CD1c-positive myeloid dendritic cell (primary cell): ENCODE measurements around the gene PGC.

Experiments used
- DNase-seq: peaks from one replicate; pipeline ENCODE4 v3.0.0-alpha.2; 2016; ENCODE audit errors: extremely low spot score

Gene PGC

DNA sequence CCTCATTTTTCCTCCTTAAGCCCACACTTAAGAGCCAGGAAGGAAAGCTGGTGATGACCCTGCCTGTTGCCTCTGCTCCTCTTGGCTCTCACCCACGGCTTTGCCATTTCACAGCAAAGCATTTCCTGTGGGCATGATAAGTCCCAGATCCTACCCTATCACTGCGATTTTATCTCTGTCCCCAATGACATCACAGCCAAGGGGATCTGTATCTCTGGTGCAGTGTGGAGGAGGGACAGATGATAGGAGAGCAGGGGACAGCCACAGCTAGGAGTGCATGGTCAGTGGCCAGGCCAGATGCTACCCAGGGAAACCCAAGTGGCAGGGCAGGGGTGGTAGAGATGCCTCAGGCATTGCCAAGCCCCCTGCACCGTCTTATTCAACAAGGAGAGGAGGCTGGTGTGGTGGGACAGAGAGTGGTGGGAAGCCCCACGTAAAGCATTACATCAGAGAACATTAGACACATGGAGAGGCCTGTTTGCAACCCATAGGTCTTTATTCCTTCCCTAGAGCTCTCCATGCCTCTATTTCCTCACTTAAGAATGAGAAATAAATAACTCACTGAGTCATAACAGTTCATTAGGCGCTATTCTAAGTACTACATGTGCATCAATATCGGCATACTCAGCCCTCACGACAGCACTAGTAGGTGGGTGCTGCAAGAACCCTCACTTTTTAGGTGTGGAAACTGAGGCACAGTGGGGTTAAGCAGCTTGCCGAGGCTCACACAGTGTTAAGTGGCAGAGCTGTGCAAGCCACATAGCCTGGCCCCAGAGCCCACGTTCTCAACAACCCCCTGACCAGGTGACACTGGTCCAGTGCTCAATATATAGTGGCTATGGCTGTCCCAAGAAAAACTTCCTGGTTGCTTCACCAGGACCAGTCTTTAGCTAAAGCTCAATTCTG is 16.4 kb downstream of the PGC start:
- no peak for DNase-seq

DNA sequence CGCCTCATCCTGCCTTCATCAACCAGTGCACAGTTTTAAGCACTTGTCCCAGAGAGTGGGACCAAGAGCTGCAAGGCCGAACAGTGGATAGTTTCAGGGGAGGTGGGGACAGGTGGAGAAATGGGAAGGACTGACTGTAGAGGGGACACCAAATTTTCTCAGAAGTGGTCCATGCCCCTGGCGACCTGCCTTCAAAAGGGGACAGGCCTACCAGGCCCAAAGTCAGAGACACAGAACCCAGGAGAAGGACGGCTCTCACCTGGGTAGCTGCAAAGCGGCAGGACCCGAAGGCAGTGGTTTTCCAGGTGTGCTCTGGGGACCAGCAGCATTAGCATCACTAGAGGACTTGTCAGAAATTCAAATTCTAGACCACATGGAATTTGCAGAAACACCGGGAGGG is 17.6 kb downstream of the PGC start:
- DNase-seq, result no peak

DNA sequence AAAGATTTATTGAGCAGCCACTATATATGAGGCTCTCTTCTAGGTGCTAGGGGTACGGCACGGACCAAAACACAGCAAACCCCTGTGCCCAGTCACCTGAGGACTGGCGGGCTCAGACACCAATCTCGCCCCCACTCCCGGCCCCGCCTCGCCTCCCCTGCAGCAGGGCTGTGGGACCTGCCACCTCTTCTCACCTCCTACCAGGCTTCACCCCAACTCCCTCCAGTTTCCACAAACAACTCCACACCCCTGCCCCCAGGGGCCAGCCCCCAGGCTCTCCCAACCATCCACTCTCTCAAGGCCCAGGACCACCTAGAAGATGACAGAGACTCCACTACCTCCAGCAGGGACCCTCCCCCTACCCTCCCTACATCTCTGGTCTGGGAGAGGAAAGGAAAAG is 18.2 kb downstream of the PGC start:
- DNase-seq, result no peak

DNA sequence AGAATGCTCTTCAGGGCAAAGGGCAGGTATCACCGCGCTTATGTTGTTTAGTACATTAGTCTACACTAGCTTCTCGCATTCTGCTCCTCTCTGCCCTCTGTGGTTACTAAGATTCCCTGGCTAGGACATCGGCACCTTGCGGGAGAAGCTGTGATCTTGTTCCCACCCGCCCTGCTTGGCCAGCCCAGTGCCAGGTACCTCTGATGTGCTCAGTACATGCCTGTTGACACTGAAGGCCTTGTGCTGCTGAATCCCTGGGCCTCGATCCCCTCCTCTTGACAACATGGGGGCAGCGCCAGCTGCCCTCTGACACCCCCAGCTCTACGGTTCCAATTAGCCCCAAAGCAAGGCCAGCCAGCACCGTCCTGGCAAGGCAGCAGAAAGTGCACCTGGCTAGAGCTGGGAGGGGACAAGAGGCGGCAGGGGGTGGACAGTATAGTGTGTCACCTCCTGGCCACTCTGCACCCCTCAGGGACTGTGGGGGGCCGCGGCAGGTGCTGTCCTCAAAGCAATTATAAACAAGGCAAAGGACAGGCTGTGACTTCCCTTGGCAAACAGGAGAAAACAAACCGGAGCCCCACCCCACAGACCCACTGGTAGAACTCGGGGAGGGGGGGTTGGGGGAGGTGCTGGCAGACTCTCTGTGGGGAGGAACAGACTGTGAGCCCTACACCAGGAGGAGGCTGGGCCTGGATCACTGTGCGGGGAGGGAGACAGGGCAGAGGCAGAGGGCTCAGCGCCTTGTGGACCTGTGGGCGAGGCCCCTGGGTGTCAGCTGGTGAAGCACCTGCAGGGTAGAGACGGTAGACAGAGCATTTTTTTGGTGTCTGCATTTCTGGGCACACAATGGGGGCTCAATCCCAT is 18.9 kb downstream of the PGC start:
- no peak for DNase-seq

DNA sequence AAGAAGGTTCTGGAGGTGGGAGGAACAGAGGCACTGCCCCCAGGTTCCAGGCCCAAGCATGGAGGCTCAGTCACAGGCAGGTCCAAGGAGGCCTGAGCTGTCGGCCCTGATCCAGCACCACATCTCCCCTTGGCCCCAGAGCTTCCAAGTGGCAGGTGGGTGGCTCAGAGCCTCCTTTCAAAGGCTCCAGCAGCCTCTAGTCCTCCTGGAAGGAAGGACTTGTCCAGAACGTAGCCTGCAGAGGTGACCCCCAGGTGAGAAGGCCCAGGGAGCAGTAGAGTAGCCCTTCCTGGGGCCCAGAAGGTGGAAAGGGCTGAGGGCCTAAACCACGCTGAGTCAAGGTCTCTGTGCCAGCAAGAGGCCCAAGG is 19.5 kb downstream of the PGC start:
- DNase-seq, result no peak

DNA sequence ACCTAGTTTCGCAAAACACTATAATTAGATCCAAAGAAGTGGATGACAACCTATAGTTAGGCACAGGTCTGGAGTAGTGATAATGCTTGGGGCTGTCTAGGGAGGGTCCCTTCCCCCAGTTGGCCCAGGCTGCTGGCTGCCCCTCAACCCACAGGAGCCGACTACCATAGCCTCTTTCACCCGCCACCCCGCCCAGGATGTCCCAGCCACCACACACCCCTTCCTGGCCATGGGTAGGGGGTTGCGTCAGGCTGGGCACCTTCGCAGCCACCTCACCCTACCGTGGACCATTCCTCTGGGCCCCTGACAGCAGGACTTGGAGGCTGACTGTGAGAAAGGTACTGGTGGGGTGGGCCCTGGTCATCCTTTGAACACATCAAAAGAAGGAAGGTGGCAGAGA is 20.3 kb downstream of the PGC start:
- no peak for DNase-seq

DNA sequence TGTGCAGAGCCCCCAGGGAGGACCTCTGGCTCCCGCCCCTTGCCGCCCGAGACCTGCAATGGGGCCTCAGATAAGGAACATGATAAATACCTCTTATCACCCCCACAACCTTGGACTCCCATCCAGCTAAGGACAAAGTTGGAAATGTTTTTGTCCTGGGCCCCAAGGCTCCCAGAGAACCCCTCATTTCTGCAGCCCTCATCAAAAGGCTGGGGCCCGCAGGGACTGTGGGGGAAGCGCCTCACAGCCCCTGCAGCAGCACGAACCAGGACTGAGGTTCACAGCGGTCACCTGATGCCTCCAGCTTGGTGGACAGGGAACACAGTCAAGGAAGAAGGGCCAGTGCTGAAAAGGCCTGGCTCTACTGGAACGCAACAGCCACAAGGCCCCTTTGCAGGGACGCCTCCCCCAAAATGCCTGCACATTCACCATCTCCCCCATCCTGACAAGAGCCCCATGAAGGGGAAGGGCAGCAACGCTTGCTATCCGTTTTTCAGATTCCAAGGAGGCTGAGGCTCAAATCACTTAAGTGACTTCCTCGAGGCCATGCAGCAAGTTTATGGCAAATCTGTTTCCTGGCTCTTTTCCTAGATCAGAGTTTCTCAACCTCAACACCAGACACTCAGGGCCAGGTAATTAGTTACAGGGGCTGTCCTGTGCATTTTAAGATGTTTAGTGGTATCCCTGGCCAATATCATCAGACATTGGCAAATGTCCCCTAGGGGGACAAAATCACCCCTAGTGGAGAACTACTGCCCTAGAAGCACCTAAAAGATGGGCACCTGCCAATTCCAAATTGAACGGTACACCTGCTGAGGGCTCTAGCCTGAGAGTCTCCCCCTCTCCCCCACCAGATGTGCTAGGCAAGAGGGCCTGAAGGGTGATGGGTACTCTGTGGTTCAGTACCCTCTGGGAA is 22.4 kb downstream of the PGC start:
- DNase-seq, result no peak

DNA sequence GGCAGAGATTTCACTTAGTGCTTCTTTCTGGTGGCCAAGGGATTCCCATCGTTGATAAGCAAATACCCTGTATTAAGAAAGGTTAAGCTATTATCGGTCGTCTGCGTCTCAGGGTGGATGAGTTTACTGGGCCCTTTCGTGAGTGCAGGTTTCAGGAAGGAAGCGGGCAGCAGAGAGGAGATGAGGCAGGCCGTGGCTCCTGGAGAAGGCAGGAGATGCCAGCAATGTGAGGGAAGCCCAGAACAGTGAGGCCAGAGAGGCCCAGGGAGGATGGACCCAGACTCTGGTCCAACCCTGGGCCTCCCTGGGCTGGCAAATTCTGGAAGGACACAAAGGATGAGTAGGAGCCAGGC is 23.0 kb downstream of the PGC start:
- peak; percentile 35 for DNase-seq

DNA sequence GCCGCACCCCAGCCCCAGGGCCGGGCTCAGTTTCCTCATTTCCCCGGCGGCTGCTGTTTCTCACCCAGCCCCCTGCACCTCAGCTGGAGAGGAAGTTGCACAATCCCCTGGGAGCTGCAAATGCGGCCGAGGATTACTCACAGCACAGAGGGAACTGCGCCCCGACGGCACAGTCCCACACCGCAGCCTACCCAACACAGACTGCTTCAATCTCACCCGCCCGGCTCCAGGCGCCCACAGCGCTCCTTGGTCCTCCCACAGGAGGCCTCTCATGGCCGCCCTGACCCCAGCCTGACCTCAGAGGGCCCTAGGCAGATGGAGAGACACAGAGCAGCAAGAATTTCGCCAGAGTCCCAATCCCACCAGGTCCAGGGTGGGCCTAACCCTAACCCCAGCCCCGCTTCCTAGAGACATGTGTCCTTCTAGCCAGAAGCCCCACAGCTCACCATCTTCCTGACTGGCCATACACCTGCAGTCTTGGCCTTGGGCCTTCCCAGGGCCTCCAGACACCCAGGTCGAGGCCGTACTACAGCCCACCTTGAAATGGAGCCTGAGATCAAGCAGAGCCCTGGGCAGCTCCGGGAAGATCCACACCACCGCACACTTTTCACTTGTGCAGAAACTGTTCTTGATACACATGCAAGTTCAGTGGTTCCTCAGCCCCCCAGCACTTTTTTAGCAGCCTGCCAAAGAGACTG is 23.5 kb downstream of the PGC start:
- peak; percentile 96 for DNase-seq

DNA sequence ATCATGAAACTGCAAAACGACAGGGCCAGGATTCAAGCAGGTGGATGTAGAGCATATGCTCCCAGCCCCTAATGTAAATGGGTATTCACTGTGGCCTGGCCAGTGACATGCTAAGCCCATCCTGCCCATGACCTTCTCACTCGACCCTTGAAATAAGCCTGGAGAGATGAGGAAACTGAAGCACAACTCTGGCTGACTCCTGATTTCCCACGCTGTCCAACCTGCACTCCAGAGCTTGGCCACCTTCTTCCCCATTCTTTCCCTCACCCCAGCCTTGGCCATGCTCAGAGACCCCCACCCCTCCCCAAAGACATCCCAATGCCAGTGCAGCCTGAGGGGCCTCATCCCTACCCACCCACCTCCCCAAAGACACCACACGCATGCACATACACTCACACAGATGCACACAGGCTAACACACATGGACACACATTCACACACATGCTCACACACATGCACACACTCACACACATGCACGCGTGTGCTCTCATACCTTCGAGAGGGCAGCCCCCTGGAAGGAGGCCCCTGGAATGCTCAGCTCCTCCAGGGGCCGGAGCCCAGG is 24.1 kb downstream of the PGC start:
- no peak for DNase-seq

DNA sequence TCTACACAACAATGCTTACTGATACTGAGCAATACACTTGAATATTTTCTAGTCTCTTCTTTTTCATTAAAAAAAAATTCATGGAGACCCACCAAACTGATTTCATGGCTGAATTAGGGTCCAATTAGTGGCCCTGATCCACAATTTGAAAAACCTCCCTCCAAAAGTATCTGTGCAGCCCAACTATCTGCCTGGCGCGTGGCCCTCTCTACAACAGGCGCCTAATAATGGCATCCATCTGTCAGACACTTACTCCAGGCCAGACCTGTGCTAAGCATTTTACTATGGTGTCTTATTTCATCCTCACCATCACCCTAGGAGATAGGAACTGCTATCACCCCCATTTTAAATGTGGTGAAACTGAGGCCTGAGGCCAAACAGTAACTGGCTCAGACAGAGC is 25.8 kb downstream of the PGC start:
- no peak for DNase-seq

DNA sequence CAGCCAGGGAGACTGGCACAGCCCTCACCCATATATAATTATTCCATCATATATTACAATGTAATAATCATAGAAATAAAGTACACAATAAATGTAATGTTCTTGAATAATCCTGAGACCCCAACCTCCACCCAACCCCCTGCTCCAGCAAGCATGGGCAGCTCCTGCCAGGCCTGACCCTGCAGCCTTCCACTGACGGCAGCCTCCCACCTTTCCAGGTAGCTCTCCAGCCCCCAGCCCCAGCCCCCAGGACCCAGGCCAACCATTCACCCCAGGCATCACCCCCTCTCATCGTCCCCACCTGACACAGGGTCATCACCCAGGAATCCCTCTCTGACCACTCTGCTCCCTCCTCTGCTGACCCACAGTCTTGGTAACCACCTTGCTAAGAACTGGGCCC is 26.4 kb downstream of the PGC start:
- no peak for DNase-seq

DNA sequence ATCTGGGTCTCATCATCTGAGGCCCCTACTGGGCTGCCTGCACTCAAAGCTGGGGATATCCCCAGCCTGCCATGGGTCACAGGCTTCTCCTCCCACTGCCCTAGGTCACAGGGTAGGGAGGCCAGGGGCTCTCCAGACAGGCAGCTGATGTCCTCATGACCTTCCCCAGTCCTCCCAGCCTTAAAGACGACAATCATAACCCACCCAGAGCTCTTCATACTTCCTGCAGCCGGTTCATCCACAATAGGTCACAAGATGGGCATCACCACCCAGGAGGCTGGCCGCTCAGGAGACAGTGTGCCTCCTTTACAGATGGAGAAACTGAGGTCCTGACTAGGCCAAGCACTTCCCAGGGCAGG is 27.0 kb downstream of the PGC start:
- peak; percentile 36 for DNase-seq

DNA sequence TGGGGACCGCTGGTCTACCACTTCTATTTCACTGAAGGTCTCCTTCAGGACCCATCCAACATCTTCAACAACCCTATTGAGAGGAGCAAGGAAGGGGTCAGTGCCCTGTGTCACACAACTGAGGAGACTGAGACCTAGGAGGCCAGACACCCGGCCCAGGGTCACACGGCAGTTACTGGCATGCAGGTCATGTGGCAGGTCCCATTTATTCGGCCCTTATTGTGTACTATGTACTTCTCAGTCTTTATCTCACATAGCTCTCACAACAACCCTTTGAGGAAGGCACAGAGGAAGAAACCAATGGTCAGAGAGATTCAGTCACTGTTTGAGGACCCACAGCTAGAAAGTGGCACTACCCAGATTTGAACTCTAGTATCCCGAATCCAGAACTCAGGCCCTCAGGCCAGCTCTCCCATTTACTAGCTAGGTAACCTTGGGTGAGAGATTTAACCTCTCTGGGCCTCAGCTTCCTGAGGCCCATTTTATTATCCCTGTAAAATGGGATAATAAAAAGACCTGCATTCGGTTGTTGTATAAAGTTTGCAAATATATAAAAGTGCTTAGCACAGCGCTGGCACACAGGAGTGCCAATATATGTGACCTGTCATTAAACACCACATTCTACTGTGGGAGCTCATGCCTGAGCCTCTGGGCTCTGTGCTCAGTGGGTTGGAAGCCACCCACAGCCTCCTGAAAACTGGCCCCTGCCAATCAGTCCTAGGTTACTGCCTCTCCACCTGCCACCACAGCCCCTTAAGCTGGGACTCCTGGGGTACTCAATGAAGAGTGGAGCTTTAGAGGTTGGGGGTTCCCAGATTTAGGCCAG is 27.5 kb downstream of the PGC start:
- no peak for DNase-seq

DNA sequence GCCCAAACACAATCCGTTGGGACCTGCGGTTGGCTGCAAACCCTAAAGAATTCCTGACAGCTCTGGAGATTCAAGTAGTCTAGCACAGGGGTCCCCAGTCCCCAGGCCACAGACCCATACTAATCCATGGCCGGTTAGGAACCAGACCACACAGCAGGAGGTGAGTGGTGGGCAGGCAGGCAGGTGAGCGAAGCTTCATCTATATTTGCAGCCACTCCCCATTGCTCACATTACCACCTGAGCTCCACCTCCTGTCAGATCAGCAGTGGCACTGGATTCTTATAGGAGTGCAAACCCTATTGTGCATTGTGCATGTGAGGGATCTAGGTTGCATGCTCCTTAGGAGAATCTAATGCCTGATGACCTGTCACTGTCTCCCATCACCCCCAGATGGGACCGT is 28.4 kb downstream of the PGC start:
- DNase-seq, result no peak

DNA sequence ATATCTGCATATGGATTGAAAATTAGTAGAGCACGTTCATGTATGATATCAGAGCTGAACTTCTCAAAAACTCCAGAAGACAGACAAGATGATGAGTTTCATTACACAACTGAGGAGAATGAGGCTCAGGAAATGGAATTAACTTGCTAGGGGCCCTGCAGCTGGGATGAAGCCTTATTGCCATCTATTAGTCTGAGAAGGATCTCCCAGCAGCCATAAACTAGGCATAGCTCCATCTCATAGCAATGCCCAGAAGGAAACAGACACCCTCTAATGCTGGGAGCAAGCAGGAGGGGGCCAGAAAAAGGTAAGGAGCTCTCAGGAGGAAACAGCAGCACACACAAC is 29.8 kb downstream of the PGC start:
- no peak for DNase-seq

DNA sequence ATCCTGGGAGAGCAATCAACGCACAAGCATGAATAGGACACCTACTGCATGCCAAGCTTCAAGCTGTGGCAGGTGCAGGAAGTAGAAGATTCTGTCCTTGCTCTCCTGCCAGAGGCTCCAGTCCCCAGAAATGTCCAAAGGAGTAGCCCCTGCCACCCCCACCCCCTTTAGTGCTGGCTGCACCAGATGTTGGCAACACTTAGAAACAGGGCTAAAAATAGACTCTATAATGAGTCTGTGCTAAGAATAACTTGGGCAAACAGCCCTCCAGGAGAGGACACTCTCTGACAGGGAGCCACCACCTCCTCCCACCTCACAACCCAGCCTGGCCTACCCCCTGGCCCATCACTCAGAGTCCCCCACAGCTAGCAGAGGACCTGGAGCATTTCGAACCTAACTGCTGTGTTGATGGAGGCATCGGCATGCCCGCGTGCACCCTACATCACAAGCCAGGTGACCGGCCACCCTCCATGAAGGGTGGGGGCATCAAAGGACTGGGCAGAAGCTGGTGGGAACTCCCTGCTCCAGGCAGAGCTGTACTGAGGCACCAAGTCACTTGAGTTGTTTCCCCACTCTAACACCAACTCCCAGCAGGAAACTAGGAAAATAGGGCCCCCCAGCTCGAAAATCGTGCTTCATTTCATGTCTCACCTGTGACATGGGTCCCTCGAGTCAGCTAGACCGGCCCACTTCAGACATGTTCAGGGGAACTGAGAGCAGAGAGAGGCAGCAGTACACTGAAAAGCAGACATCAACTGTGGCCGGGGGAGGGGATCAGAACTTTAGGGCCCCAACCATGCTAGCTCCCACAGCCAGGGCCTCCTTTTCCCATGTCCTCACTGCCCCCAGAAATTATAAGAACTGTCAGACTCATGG is 30.4 kb downstream of the PGC start:
- no peak for DNase-seq

DNA sequence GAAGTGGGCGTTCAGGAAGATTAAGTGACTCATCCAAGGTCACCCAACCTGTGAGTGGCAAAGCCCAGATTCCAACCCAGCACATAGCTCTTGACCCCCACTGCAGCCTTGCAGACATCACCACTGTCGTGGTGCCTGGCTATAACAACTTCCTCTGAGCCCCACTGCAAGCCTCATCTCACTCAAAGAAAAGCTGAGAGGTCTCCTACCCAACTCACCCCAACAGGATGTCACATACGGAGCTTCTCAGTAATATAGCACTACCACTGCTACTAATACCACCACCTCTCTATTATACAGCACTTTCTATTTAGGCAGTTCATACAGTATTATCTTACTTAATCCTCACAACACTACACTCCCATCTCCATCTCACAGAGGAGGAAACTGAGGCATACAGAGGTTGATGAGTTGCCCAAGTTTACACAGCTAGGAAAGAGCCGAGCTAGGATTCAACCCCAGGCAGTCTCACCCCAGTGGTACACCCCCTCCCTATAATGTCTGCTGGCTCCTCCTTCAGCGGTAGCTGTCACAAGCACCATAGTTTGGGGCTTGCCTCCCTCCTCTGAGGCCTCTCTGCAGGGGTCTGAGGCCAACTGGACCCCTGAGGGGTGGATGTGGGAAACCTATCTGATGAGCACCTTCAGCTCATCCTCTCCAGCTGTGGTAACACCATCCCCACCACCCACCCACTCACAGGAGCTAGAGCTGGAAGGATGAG is 31.2 kb downstream of the PGC start:
- no peak for DNase-seq
